HG03521 (cell line): Measurements from ENCODE around the gene PRSS56.
"Not testable (repeated sequence)": the region's sequence is repeated elsewhere in the genome, so short reads cannot be mapped to it uniquely, and the experiment has no call there.

ENCODE experiments used
- ATAC-seq: cut with Tn5 transposase; IDR thresholded peaks from one replicate; pipeline ENCODE4 v1.9.1; 2021; ENCODE audit warnings: mild to moderate bottlenecking, moderate library complexity; ENCODE audit not compliant: unreplicated experiment

PRSS56 gene

DNA sequence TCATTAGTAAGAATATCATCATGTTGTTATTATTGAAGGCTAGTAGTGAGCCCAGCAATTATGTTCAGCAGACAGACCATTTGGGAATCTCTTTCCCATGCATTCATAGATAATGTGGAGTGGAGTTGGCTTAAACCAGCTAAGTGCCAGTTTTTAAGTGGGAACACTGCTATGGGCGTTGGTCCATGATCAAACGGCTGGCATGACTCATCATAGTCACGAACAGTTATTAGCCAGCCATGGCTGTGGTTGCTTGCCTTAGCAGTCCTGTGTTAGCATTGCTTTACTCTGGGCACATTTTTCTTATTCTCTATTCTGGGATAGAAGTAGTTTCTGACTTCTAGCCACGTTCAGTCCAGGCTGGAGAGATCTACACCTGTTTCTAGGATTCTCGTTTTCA lies 48.0 kb downstream of the PRSS56 start:
- ATAC-seq = no peak

DNA sequence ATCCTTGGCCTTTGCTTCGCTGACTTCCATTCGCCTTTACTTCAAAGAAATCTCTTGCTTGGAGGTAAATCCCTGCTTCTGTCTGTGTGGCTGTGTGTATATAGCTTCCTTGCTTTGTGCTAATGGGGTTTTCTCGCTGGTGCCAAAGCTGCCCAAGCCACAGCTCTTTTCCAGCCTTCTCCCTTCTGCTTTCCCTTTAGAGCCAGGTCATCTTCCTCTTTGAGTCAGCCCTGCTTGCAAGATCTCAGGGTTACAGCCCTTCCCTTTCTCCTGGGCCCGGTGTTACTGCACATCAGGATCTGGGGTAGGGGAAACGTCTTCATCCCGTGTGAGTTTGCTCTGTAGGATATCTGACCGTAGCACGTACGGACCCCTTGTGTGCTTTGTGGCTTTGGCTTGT lies 49.4 kb downstream of the PRSS56 start:
- ATAC-seq = no peak

GRCh38 chr2:232570481-232570880 lies 50.3 kb downstream of the PRSS56 start:
- ATAC-seq = not testable (repeated sequence)

DNA sequence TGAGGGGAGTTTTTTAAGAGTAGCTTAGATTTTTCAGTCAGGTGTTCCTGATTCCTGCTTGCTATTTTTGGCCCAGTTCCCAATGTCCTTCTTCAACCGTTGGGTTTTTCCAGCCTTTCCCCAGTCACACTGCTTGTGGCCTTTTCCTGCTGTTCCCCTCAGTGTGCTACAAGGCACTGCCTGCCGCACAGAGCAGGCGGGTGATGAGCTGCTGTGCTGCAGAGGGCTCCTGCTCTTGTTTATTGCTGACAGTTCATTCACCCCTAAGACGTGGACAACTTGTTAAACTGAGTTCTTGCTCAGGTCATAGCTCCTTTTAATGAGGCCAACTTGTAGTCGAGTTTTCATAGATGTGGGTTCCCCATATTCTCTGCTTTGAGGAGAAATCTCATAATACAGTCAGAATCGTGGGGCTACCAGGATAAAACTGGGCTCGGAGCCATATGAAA lies 50.9 kb downstream of the PRSS56 start:
- no peak for ATAC-seq

- no peak for ATAC-seq
These were observed 52.9 kb downstream of the PRSS56 start for GRCh38 chr2:232573042-232573441.

DNA sequence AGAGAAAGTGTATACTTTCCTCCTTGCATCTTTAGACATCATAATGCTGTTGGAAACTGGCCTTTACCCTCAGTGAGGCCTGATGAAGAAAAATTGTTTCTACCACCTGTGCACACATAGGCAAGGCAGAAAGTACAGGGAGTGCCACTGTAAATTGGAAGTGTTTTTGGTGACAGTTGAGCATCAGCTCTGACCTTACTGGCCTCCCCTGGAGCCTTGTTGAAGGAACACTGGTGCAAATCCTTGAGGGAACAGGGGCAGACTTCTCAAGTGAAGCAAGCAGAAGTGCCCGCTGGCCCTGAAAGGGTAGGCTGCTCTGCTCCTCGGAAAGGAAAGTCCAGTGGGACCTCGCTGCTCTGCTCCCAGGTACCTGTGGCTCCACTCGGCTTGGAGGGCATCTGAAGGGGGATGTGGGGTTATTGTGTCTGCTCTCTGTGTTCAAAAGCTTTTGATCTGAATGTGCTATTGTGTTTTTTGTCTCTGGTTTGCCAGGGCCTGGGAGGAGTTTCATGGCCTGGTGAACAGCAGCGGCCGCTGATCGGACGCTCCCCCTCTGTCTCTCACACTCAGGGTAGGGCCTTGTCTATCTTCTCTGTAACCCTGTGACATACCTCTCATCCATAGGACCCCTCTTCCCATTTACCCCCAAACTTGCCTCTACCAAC lies 53.7 kb downstream of the PRSS56 start:
- no peak for ATAC-seq

DNA sequence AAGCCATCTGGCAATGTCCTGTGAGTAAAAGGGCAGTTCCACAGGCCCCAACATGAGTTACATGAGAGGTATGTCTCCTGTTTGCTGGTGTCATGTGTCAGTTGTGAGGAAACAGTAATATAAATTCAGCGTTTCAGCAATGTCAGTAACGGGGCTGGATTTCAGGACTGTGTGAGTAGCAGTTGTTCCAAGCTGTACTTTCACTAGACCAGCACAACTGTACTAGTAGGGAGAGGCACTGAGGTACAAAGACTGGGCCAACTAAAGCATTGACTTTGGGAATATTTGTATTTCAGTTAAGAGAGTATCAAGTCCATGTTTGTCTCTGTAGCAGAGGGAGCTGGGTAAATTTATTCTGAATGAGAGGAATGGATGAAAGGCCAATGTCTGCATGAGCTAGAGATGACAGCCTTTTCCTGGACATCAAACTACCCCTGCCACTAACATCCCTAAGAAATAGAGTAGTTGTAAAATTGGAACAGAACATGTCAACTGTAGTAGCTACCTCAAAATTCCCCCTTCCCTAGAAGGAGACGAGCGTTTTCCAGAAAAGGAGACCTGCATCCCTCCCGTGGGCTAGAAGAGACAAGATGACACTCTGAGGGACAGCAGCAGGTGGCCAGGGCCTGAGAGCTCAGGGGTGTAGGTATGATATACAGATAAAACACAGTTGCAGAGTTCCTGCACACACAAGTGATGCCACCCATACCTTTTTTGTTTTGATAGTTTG lies 54.7 kb downstream of the PRSS56 start:
- no peak for ATAC-seq
